Measurements from ENCODE around the gene BPIFB2. TPM values are rescaled to one million over a fixed set of nuclear protein-coding genes. Genes with fewer than 3 reads are reported as not detected.

BPIFB2 gene
- total RNA-seq, 1 donor from 2014 or later = 0.18 TPM

GRCh38 chr20:32983459-32984112, 23.9 kb upstream of the BPIFB2 start:
- DNase-seq (ENCODE audit: low spot score) (no peak), ATAC-seq (no peak)

DNA sequence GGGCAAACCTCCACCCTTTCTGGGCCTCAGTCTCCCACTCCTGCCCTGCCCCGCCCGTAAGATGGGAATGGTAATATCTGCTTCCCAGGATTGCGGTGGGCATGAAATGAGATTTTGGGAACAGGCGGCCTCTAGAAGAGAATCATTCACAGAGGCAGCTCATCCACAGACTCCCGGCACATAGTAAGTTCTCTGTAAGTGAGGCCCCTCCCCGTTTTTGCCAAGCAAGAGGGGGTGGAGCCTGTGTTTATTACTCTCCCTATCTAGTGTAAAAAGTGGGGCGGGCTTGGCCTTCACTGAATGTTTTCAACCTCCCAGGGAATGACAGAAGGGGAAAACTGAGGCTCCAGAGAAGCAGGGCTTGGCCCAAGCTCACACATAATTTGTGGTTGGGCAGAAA, 23.3 kb upstream of the BPIFB2 start:
- DNase-seq (ENCODE audit: low spot score) (no peak), ATAC-seq (no peak)

DNA sequence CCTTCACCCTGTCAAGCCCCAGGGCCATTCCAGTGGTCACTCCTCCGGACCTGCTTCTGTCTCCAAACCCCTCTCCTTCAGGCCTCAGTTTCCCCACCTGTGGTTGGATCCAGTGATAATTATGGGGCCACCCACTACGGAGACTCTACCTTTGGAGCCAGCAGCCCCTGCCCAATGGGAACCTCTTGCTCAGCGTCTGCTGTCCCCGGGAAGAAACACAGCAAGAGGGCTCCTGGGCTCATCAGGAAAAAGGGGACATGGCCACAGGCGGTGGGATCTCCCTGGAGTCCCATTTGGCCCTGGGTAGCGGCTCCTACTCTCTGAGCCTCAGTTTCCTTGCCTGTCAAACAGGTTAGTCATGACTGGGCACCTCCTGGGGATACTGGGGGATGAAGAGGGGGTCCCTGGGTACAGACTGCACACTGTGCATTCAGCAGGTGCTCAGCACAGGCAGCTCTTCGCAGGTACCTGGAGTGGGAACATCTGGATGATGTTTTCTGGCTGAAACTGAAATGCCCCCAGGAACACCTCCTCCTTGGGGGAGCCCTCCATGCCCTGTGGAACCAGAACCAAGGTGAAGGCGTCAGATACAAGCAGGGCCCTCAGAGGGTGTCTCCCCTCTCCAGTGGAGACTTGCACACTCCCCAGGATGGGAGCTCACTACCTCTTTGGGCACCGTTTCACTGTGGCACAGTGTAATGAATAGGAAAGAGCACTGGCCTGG, 22.7 kb upstream of the BPIFB2 start:
- no peak for ATAC-seq
- DNase-seq (ENCODE audit: low spot score) = no peak

DNA sequence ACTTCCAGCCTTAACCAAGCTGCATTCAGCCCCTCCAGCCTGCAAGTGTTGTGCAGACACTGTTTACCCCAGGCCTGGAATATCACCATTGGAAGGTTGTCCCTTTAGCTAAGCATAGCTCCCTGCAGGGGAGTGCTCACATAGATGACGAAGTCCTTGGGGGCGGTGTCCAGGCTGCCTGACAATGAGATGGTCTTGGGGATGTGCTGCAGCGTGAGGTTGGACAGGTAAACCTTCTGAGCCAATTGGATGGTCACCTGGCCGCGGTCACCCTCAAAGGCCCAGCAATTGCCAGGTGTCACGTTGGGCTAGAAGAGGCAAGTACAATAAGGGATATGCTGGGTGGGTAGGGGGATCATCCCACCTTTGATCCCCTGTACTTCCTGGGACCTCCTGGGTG, 21.9 kb upstream of the BPIFB2 start:
- no peak for ATAC-seq

GRCh38 chr20:32986331-32986966, 21.1 kb upstream of the BPIFB2 start:
- no peak for DNase-seq (ENCODE audit: low spot score)
- ATAC-seq = no peak

More for the DNA sequence above, 21.9 kb upstream of the BPIFB2 start:
- no peak for DNase-seq (ENCODE audit: low spot score)

DNA sequence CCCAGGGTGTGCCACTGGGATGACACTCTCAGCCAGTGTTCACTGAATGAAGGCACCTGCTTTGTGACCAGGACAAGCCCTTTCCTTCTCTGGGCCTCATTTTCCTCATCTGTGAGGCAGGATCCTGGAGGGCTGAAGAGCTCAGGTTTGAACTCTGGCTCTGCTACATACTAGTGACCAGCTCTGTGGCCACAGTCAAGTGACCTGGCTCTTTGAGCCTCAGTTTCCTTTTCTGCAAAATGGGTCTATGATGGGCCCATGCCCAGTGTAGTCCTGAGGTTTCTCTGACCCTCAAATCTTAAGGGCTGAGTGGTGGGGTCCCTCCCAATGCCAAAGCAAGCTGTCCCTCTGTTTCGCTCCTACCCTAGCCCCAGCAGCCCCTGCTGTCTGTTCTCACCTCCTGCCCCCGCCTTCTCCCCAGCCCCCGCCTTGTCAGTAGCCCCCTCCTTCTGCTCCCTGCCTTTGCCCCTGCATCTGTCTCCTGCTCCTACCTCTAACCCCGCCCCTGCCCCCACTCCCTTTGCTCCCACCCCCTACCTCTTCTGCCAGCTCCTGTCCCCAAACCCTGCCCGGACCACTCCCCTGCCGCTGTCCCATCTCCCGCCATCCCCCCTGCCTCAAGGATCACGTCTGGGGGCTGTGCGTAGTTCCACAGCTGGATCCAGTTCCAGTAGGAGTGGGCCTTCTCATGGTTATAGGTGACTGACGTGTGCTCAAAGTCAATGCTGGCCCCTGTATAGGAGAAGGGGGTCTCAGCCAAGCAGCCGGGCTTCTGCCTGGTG, 20.3 kb upstream of the BPIFB2 start:
- ATAC-seq (no peak), DNase-seq (ENCODE audit: low spot score) (no peak)

DNA sequence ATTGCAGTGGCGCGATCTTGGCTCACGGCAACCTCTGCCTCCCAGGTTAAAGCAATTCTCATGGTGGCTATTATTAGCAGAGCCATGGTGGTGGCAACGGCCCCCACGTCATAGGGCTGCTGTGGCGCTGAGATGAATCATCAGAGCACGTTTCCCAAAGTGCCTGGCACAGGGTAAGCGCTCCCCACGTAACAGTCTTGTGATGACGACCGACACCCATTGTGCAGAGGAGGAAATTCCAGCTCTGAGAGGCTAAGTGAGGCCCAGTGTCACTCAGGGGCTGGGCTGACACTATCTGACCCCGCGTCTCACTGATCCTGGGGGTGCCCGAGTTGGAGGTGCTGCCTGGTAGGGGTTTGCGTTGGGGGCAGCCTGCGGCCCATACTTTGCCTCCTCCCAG, 19.5 kb upstream of the BPIFB2 start:
- ATAC-seq (no peak), DNase-seq (ENCODE audit: low spot score) (no peak)

DNA sequence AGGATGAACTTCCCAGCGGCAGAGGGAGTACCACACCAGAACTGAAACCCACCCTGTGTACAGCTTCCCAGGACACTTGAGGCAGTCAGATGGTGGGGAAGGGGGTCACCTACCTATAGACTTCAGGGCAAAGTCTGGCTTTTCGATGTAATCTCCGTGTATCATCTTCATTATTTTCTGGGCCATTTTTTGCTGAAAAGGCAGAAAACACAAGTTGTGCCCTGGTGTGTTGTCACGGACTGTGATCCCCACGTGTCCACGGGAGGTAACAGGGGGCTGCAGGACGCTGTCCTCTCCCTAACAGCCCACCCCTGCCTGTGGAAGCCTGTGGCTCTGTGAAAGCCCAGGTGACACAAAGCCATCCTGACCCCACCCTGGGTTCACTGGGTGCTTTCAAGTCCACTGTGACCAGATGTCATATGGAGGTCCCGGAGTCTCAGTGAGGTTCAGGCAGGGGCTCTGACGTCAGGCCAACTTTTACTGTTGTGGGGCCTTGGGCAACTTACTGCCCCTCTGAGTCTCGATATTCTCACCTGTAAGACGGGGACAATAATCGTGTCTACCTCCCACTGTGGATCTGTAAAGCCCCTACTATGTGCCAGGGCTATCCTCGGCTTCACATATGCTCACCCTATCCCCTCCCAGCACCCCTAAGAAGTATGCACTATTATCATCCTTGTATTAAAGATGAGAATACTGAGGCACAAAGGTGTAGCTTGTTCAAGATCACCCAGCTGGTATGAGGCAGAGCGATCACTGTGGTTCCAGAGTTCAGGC, 17.8 kb upstream of the BPIFB2 start:
- DNase-seq (ENCODE audit: low spot score) (no peak), ATAC-seq (no peak)

DNA sequence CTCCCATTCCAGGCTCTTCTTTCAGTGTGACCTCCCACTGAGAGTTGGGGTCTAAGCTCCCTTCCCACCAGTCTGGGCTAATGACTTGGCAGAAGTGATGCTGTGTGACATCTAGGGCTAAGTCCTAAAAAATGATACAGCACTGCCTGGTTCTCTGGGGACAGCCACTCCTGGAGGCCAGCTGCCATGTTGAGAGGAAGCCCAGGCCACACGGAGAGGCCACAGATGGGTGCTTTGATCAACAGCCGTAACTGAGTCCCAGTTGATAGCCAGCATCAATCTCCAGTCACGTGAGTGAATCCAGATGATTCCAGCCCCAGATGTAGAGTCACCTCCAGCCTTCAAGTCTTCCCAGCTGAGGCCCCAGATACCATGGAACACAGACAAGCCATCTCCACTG, 17.1 kb upstream of the BPIFB2 start:
- no peak for ATAC-seq
- DNase-seq (ENCODE audit: low spot score) = no peak

DNA sequence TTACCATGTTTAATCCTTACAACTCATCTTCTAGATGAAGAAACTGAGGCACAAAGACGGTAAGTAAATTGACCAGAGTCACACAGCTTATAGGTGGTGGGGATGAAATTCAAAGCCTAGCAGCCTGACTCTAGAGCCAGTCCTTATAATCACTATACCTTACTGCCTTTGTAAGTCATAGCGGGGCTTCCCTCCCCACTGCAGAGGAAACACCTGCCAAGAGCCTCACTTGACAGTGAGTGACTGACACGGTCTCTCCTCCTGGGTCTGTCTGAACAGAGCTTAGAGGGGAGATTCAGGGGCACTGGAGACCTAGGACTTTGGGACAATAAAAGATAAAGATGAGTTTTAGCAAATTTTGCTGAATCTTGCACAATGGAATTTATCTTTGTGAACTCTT, 16.1 kb upstream of the BPIFB2 start:
- no peak for ATAC-seq
- no peak for DNase-seq (ENCODE audit: low spot score)

GRCh38 chr20:32991792-32992641, 15.5 kb upstream of the BPIFB2 start:
- no peak for ATAC-seq
- no peak for DNase-seq (ENCODE audit: low spot score)

DNA sequence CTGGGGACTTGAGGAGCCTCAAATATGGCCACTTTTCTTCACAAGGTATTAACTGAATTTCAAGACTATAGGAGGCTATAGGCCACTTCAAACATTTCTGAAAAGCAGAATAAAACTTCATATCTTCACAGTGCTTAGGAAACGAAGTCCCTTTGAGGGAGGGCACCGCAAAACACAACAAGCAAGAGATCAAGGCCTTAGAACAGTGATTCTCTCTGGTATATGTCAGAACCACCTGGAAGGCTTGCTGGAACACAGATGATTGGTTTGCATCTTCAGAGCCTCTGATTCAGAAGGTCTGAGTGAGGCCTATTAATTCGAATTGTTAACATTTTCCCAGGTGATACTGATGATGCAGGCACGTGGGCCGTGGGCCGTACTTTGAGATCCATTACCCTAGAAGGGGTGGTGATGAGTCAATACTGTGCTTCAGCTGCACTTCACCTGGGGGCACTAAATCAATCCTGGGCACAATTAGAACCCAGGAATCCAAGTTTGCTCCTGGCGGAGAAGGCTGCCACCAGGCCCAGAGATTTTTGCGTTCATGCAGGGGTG, 13.9 kb upstream of the BPIFB2 start:
- ATAC-seq (no peak), DNase-seq (ENCODE audit: low spot score) (no peak)

- DNase-seq (ENCODE audit: low spot score) (no peak), ATAC-seq (no peak)
Measured at GRCh38 chr20:32995802-32996201, 11.7 kb upstream of the BPIFB2 start.

DNA sequence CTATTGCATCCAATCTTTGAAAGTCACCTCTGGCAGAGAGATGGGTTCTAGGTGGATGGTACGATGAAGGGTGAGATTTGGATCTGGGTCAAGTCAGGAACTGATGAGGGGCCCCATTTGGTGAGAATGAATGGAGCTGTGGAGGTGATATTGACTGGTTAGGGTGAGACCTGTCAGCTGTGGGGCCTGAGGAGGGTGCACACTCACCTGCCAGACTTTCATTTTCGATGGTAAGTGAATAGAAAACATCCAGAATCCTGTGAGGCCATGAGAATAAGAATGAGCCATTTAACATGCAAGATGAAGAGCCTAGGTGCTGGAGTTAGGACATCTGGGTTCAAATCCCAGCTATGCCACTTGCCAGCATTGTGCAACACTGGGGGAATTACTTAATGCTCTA, 10.1 kb upstream of the BPIFB2 start:
- DNase-seq (ENCODE audit: low spot score) (no peak), ATAC-seq (no peak)

- DNase-seq (ENCODE audit: low spot score) (no peak), ATAC-seq (no peak)
Measured at GRCh38 chr20:32999603-33000250, 7.8 kb upstream of the BPIFB2 start.

DNA sequence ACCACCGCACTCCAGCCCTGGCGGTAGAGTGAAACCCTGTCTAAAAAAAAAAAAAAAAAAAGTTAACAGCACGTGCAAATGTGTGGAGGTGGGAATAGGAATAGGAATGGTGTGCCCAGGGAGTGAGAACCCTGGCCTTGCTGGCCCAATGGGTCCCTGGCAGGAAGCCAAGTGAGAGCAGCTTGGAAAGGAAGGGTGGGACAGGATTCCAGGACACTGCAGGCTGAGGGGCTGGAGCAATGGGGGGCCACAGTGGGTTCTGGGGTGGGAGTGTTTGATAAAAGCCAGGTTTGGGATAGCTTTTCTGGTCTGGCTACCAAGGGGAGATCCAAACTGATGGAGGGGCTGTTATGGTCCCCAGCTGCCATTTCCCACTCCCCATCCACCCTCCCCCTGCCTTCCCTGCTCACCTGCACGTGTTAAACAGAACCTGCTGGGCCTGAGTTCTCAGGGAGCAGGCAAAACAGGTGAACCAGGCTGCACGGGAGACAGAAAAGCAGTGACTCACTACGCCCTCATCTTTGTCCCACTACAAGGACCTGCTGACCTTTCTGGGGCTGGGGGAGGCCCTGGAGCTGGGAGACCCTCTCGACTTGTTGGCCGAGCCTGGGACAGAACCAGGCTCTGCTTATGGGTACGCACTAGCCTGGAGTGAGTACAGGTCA, 6.6 kb upstream of the BPIFB2 start:
- ATAC-seq (no peak), DNase-seq (ENCODE audit: low spot score) (no peak)

- DNase-seq (ENCODE audit: low spot score) = no peak
- ATAC-seq = no peak
Measured at GRCh38 chr20:33002087-33002808, 5.3 kb upstream of the BPIFB2 start.
